GM23248 (cell line): ENCODE results near the gene HADHA.

Experiments used
- EZH2 ChIP-seq: fragments of 200-600 bp; sonication (generic); IDR thresholded peaks from 2 replicates; pipeline ENCODE4 v1.6.1; 2018; ENCODE audit warnings: antibody characterized with exemption, mild to moderate bottlenecking; ENCODE audit not compliant: insufficient read depth, poor library complexity, severe bottlenecking
- EZH2phosphoT487 ChIP-seq: fragments of 200-600 bp; sonication (generic); IDR thresholded peaks from 2 replicates; pipeline ENCODE4 v1.6.1; 2018; ENCODE audit warnings: antibody characterized with exemption, moderate library complexity, mild to moderate bottlenecking, low read depth; ENCODE audit not compliant: insufficient read depth

DNA sequence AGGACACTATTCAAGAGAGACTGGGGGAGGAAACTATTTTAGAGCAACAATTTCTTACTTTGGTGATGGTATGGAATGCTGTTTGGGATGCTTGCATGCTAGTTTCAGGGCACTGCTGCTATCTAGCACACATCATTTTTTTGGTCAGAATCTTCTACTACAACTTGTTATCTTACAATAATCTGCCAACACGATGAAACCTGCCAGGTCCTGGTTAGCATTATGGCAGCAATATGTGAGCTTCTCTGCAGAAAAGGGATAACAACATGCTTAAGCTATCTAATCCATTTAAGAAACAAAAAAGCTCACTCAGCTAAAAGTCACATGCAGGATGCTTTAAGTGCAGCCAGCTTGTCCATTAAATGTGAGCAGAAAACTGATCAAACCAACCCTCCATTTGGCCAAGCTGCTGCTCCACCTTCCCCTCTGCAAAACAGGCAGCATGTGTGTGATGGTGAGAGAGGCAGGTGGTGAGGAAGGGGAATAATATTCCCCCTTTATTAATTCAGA, 41.4 kb downstream of the HADHA start:
- TF ChIP-seq EZH2 (no peak), EZH2phosphoT487 (no peak)
